GM12874 (cell line): Measurements from ENCODE around the gene AQP9.
A peak's percentile ranks its signal among the peaks of the same experiment; 100 is the strongest.

Experiments
- CTCF ChIP-seq: IDR thresholded peaks from 2 replicates; pipeline ENCODE4 v1.5.1; 2011; ENCODE audit warnings: low read depth, mild to moderate bottlenecking, control low read depth, low read length, moderate library complexity; ENCODE audit not compliant: insufficient read depth

Gene AQP9

GRCh38 chr15:58179741-58180381 is 41.7 kb downstream of the AQP9 start:
- no peak for TF ChIP-seq CTCF

- TF ChIP-seq CTCF, result peak; percentile 88
Observed at GRCh38 chr15:58182460-58183163, 44.4 kb downstream of the AQP9 start.

- TF ChIP-seq CTCF, result no peak
Observed at GRCh38 chr15:58185439-58185838, 47.3 kb downstream of the AQP9 start.

GRCh38 chr15:58189148-58189811 is 51.1 kb downstream of the AQP9 start:
- TF ChIP-seq CTCF, result no peak

GRCh38 chr15:58190419-58190818 is 52.2 kb downstream of the AQP9 start:
- no peak for TF ChIP-seq CTCF

GRCh38 chr15:58200739-58201138 is 62.6 kb downstream of the AQP9 start:
- TF ChIP-seq CTCF, result no peak

GRCh38 chr15:58201516-58201915 is 63.3 kb downstream of the AQP9 start:
- TF ChIP-seq CTCF, result no peak
